BJ (cell line): Measurements from ENCODE around the gene RNGTT. TPM values are rescaled to one million over a fixed set of nuclear protein-coding genes. Genes with fewer than 3 reads are reported as not detected.
"Not testable (repeated sequence)": the region's sequence is repeated elsewhere in the genome, so short reads cannot be mapped to it uniquely, and the experiment has no call there.

ENCODE experiments used
- CTCF ChIA-PET: fragments of 350-600 bp; formaldehyde crosslinking; extraction: SDS; loops from one replicate; lab custom pipeline; 2021; ENCODE audit warnings: antibody characterized with exemption, inconsistent platforms; lab: Yijun Ruan, JAX
- POLR2A ChIA-PET: fragments of 300-600 bp; sonication (Branson Sonifier 250); formaldehyde crosslinking; extraction: SDS; loops from one replicate; lab custom pipeline; 2021; ENCODE audit warnings: antibody characterized with exemption; lab: Charles Lee
- DNase-seq: peaks from one replicate; pipeline ENCODE4 v3.0.0-alpha.2; 2011; ENCODE audit warnings: low read depth
- H3K27me3 ChIP-seq: 2 replicates; pipeline ENCODE4 v1.6.0; 2011; ENCODE audit warnings: low read length; ENCODE audit not compliant: control insufficient read depth, insufficient read depth
- H3K36me3 ChIP-seq: 2 replicates; pipeline ENCODE4 v1.5.1; 2011; ENCODE audit warnings: low read length; ENCODE audit not compliant: control insufficient read depth, insufficient read depth
- H3K4me3 ChIP-seq: 2 replicates; pipeline ENCODE4 v1.5.1; 2011; ENCODE audit warnings: low read depth, mild to moderate bottlenecking, control low read depth, low read length
- polyA plus RNA-seq: library from polyadenylated mRNA; depleted of rRNA; stranded (reverse); fragments of >200 nt; gene quantifications from 2 replicates; pipeline ENCODE4 v1.2.3, GENCODE V29; 2011
- TF ChIP-seq, protein P1 (sequence below): IDR thresholded peaks from 2 replicates; pipeline ENCODE4 v1.5.1; 2011; ENCODE audit warnings: low read depth, mild to moderate bottlenecking, control low read depth, inconsistent platforms, low read length, moderate library complexity; ENCODE audit not compliant: insufficient read depth

Gene RNGTT
- polyA plus RNA-seq, 1 experiment: 3.2 TPM

DNA sequence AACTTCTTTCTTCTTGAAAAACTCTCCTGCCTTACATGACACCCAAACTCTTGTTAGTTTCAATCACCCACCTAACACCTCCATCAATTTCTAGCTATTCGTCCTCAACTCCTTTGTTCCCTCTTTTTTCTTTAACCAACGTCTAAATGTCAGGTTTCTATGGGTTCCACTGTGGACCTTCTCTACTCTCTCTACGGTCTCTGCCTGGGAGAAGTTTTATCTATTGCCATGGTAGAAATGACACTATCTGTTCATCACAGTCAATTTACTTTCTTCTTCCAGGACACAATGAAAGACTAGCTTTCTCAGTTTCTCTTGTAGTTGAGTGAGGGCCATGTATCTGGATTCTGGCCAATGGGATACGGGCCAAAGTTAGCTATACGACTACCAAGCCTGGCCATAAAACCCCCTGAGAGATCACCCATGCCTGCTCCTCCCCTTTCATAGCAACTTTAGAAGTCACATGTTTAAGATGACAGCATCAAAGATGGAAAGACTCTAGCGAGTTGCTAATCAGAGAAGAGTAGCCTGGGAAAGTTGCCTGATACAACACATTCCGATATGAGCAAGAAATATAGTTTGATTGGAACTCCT, 17.9 kb downstream of the RNGTT start:
- H3K27me3 ChIP-seq: no peaks in the 10 kb centered on the region
- DNase-seq: no peak
- no peak overlapping the region for H3K4me3 ChIP-seq
- ChIA-PET CTCF (no interaction called here), POLR2A (no interaction called here)
- H3K36me3 ChIP-seq: no peaks in the 10 kb centered on the region
- TF ChIP-seq, protein P1, sequence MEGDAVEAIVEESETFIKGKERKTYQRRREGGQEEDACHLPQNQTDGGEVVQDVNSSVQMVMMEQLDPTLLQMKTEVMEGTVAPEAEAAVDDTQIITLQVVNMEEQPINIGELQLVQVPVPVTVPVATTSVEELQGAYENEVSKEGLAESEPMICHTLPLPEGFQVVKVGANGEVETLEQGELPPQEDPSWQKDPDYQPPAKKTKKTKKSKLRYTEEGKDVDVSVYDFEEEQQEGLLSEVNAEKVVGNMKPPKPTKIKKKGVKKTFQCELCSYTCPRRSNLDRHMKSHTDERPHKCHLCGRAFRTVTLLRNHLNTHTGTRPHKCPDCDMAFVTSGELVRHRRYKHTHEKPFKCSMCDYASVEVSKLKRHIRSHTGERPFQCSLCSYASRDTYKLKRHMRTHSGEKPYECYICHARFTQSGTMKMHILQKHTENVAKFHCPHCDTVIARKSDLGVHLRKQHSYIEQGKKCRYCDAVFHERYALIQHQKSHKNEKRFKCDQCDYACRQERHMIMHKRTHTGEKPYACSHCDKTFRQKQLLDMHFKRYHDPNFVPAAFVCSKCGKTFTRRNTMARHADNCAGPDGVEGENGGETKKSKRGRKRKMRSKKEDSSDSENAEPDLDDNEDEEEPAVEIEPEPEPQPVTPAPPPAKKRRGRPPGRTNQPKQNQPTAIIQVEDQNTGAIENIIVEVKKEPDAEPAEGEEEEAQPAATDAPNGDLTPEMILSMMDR: no peak

- H3K4me3 ChIP-seq: no peak overlapping the region
- H3K27me3 ChIP-seq: no peaks in the 10 kb centered on the region
- ChIA-PET POLR2A (no interaction called here), CTCF (interaction anchor here (0.8 kb wide), 1 partner anchor 25 kb away, joined by 3 read pairs; no protein-coding TSS in a partner anchor)
- TF ChIP-seq, protein P1: no peak
- no peak for DNase-seq
- H3K36me3 ChIP-seq: peaks cover 1% of the 10 kb centered on the region; the same call in 1 of the 2 replicates
These were observed 29.9 kb downstream of the RNGTT start for GRCh38 chr6:88933521-88933920.

DNA sequence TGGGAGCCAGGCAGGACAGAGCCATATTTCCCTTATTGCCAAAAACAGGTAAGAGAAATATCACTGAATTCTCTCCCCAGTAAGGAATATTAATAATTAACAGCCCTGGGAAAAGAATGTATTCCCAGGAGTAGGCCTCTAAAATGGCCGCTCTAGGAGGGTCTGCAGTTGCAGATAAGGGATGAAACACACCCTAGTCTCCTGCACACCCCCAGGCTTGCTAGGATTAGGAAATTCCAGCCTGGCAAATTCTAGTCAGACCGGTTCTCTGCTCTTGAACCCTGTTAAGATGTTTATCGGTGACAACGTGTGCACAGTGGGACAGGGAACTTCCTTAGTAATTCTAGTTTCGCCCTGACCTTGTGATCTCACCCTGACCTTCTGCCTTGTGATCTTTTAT, 31.4 kb downstream of the RNGTT start:
- H3K36me3 ChIP-seq, POLR2A ChIA-PET, CTCF ChIA-PET, H3K4me3 ChIP-seq, H3K27me3 ChIP-seq, DNase-seq: not testable (repeated sequence)

- Histone ChIP-seq H3K36me3 (no peaks in the 10 kb centered on the region), H3K4me3 (no peak overlapping the region), H3K27me3 (no peaks in the 10 kb centered on the region)
- CTCF ChIA-PET: no interaction called here
- TF ChIP-seq, protein P1: no peak
- POLR2A ChIA-PET: no interaction called here
- DNase-seq: no peak
These were observed 40.5 kb downstream of the RNGTT start for GRCh38 chr6:88922775-88923548.

- TF ChIP-seq, protein P1: no peak
- ChIA-PET CTCF (interaction anchor here (0.7 kb wide), 1 partner anchor 1215 kb away, joined by 3 read pairs; no protein-coding TSS in a partner anchor), POLR2A (no interaction called here)
These were observed 41.7 kb downstream of the RNGTT start for GRCh38 chr6:88921734-88922133.

More at GRCh38 chr6:88921734-88922133, 41.7 kb downstream of the RNGTT start:
- Histone ChIP-seq H3K36me3 (no peaks in the 10 kb centered on the region), H3K4me3 (no peak overlapping the region), H3K27me3 (no peaks in the 10 kb centered on the region)
- DNase-seq: no peak
